ENCODE data around the gene HERC4. TPM values are rescaled to one million over a fixed set of nuclear protein-coding genes. Genes with fewer than 3 reads are reported as not detected.

HERC4 gene
- total and polyA plus RNA-seq, 7 experiments from 2014 or later, result 21.2 to 113 (median 71.6) TPM

DNA sequence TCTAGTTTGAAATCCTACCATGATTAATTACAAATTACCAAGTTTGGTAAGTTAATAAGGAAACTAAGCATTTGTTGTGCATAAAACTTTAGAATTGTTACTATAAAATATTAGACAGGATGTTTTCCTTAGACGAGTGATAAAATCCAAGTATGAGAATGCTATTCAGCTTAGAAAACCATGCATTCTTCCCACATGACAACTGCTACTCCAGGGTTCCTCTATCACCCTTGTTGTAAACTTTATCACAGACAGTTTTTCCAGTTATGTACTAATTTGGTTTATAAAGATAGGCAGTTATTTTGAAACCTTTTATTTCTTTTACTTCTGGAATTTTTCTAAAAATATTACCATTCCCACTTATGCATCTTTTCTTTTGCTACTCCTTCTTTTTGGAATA lies 138.7 kb downstream of the HERC4 start:
- Histone ChIP-seq H3K4me1 (ENCODE audit: control insufficient read depth in 2 of 2, insufficient read depth in 2 of 2, low read length in 2 of 2) (no peaks in the 10 kb centered on the region), H3K9me3 (ENCODE audit: control insufficient read depth in 2 of 3, low read length in 3 of 3) (no peaks in the 10 kb centered on the region), H3K27me3 (ENCODE audit: control insufficient read depth in 2 of 2, insufficient read depth in 2 of 2, low read length in 2 of 2) (no peaks in the 10 kb centered on the region), H3K27ac (ENCODE audit: low read depth, low read length) (no peak overlapping the region), H3K36me3 (ENCODE audit: control insufficient read depth in 2 of 3, insufficient read depth in 3 of 3, low read length in 3 of 3) (peaks cover 0 to 26% (median 4%) of the 10 kb centered on the region in 3 experiments), H3K4me3 (ENCODE audit: low read length) (no peak overlapping the region)
- intact Hi-C loops (cut with micrococcal nuclease), result no loop called here
- ChIA-PET CTCF (no interaction called here), POLR2A (no interaction called here)
- Mint-ChIP-seq H3K9me3 (no peaks in the 10 kb centered on the region), H3K27ac (no peak overlapping the region), H3K36me3 (peaks cover 7 to 43% (median 20%) of the 10 kb centered on the region in 5 donors), H3K4me1 (peaks cover 0 to 6% (median 0%) of the 10 kb centered on the region in 7 donors), H3K27me3 (no peaks in the 10 kb centered on the region), H3K4me3 (no peak overlapping the region)
- ATAC-seq, result no peak
- DNase-seq, result no peak

DNA sequence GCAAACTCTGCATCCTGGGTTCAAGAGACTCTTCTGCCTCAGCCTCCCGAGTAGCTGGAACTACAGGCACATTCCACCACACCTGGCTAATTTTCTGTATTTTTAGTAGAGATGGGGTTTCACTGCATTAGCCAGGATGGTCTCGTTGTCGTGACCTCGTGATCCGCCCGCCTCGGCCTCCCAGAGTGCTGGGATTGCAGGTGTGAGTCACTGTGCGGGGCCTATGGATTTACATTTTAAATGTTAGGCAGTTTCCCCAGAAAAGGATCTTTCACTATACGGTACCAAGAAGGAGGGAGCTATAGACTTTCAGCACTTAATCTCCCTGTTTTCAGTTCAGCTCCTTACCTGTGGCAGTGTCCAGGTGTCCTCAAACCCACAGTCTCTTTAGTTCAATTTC lies 139.9 kb downstream of the HERC4 start:
- DNase-seq (no peak), ATAC-seq (no peak)
- Mint-ChIP-seq H3K9me3 (no peaks in the 10 kb centered on the region), H3K36me3 (peaks cover 7 to 48% (median 20%) of the 10 kb centered on the region in 5 donors), H3K4me1 (peaks cover 0 to 6% (median 0%) of the 10 kb centered on the region in 7 donors), H3K27me3 (no peaks in the 10 kb centered on the region), H3K27ac (peak overlapping the region in 3 of 9 donors; percentile 43 to 62 (median 43)), H3K4me3 (no peak overlapping the region)
- H3K36me3 ChIP-seq (ENCODE audit: control insufficient read depth in 2 of 3, insufficient read depth in 3 of 3, low read length in 3 of 3), result peaks cover 0 to 36% (median 7%) of the 10 kb centered on the region in 3 experiments
- H3K9me3 ChIP-seq (ENCODE audit: control insufficient read depth in 2 of 3, low read length in 3 of 3), result no peaks in the 10 kb centered on the region
- H3K27me3 ChIP-seq (ENCODE audit: control insufficient read depth in 2 of 2, insufficient read depth in 2 of 2, low read length in 2 of 2), result no peaks in the 10 kb centered on the region
- ChIA-PET POLR2A (no interaction called here), CTCF (no interaction called here)
- intact Hi-C loops (cut with micrococcal nuclease), result no loop called here
- H3K4me1 ChIP-seq (ENCODE audit: control insufficient read depth in 2 of 2, insufficient read depth in 2 of 2, low read length in 2 of 2), result no peaks in the 10 kb centered on the region
- H3K4me3 ChIP-seq (ENCODE audit: low read length), result no peak overlapping the region
- H3K27ac ChIP-seq (ENCODE audit: low read depth, low read length), result no peak overlapping the region

DNA sequence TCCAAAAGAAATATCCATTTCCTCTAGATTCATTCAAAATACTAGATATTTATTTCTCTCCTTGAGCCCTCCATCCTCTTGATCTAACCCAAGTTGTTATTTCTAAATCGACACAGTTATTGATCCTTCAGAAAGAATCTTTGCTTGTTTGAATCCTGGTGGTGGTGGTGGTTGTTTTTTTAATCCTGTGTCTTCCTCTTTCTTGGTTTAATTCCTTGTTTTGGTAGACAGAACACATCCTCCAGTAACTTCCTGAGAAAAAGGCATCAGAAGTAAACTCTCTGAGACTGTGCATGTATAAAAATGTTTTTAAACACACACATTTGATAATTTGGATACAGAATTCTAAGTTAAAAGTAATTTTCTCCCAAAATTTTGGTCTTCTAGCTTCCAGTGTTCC lies 140.7 kb downstream of the HERC4 start:
- Mint-ChIP-seq H3K4me1 (peaks cover 0 to 6% (median 0%) of the 10 kb centered on the region in 7 donors), H3K27me3 (no peaks in the 10 kb centered on the region), H3K4me3 (no peak overlapping the region), H3K27ac (peak overlapping the region in 5 of 9 donors; percentile 6 to 65 (median 36)), H3K36me3 (peaks cover 7 to 47% (median 20%) of the 10 kb centered on the region in 5 donors), H3K9me3 (no peaks in the 10 kb centered on the region)
- no peak overlapping the region for H3K27ac ChIP-seq (ENCODE audit: low read depth, low read length)
- H3K36me3 ChIP-seq (ENCODE audit: control insufficient read depth in 2 of 3, insufficient read depth in 3 of 3, low read length in 3 of 3), result peaks cover 0 to 38% (median 7%) of the 10 kb centered on the region in 3 experiments
- DNase-seq (no peak), ATAC-seq (no peak)
- H3K9me3 ChIP-seq (ENCODE audit: control insufficient read depth in 2 of 3, low read length in 3 of 3), result no peaks in the 10 kb centered on the region
- ChIA-PET CTCF (no interaction called here), POLR2A (no interaction called here)
- no peak overlapping the region for H3K4me3 ChIP-seq (ENCODE audit: low read length)
- no peaks in the 10 kb centered on the region for H3K27me3 ChIP-seq (ENCODE audit: control insufficient read depth in 2 of 2, insufficient read depth in 2 of 2, low read length in 2 of 2)
- no peaks in the 10 kb centered on the region for H3K4me1 ChIP-seq (ENCODE audit: control insufficient read depth in 2 of 2, insufficient read depth in 2 of 2, low read length in 2 of 2)
- intact Hi-C loops (cut with micrococcal nuclease), result no loop called here

GRCh38 chr10:67933199-67933598 lies 141.9 kb downstream of the HERC4 start:
- H3K9me3 Mint-ChIP-seq, result no peaks in the 10 kb centered on the region
- H3K4me1 Mint-ChIP-seq, result peaks cover 0 to 6% (median 0%) of the 10 kb centered on the region in 7 donors
- H3K27me3 Mint-ChIP-seq, result no peaks in the 10 kb centered on the region
- POLR2A ChIA-PET, result no interaction called here
- no peaks in the 10 kb centered on the region for H3K27me3 ChIP-seq (ENCODE audit: control insufficient read depth in 2 of 2, insufficient read depth in 2 of 2, low read length in 2 of 2)
- H3K4me1 ChIP-seq (ENCODE audit: control insufficient read depth in 2 of 2, insufficient read depth in 2 of 2, low read length in 2 of 2), result no peaks in the 10 kb centered on the region
- ATAC-seq (no peak), DNase-seq (no peak)
- CTCF ChIA-PET, result no interaction called here
- no peaks in the 10 kb centered on the region for H3K9me3 ChIP-seq (ENCODE audit: control insufficient read depth in 2 of 3, low read length in 3 of 3)
- peak overlapping the region in 1 of 9 donors; percentile 65 for H3K27ac Mint-ChIP-seq
- H3K27ac ChIP-seq (ENCODE audit: low read depth, low read length), result no peak overlapping the region
- peaks cover 7 to 40% (median 20%) of the 10 kb centered on the region in 5 donors for H3K36me3 Mint-ChIP-seq
- H3K4me3 Mint-ChIP-seq, result no peak overlapping the region
- peaks cover 0 to 40% (median 3%) of the 10 kb centered on the region in 3 experiments for H3K36me3 ChIP-seq (ENCODE audit: control insufficient read depth in 2 of 3, insufficient read depth in 3 of 3, low read length in 3 of 3)
- H3K4me3 ChIP-seq (ENCODE audit: low read length), result no peak overlapping the region
- intact Hi-C loops (cut with micrococcal nuclease), result no loop called here

DNA sequence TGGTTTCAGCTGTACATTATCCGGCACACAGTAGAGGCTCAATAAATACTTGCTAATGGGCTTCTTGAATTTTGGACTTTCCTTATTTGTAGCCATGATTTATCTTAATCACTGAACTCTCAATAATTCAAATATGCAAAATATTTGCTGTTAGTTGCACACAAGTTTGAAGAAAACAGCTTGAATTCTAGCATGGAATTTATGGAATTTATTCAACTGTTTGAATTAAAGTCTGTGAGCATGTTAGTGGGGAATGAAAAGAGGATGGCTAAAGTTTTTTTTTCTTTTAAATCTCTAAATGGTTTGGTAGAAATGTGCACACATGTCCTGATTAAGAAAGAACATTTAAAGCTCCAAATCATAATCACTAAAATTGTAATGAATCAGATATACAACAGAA lies 148.1 kb downstream of the HERC4 start:
- ChIA-PET CTCF (no interaction called here), POLR2A (interaction anchor here (1.0 kb wide), 1 partner anchor 44 kb away, joined by 4 read pairs; no protein-coding TSS in a partner anchor)
- intact Hi-C loops (cut with micrococcal nuclease), result no loop called here
- Mint-ChIP-seq H3K36me3 (peaks cover 0 to 33% (median 15%) of the 10 kb centered on the region in 5 donors), H3K27me3 (no peaks in the 10 kb centered on the region), H3K27ac (peak overlapping the region in 3 of 9 donors; percentile 33 to 73 (median 44)), H3K4me1 (no peaks in the 10 kb centered on the region), H3K9me3 (no peaks in the 10 kb centered on the region), H3K4me3 (no peak overlapping the region)
- DNase-seq (no peak), ATAC-seq (no peak)
- Histone ChIP-seq H3K9me3 (ENCODE audit: control insufficient read depth in 2 of 3, low read length in 3 of 3) (no peaks in the 10 kb centered on the region), H3K27ac (ENCODE audit: low read depth, low read length) (no peak overlapping the region), H3K36me3 (ENCODE audit: control insufficient read depth in 2 of 3, insufficient read depth in 3 of 3, low read length in 3 of 3) (peaks cover 3 to 46% (median 7%) of the 10 kb centered on the region in 3 experiments), H3K4me1 (ENCODE audit: control insufficient read depth in 2 of 2, insufficient read depth in 2 of 2, low read length in 2 of 2) (no peaks in the 10 kb centered on the region), H3K4me3 (ENCODE audit: low read length) (no peak overlapping the region), H3K27me3 (ENCODE audit: control insufficient read depth in 2 of 2, insufficient read depth in 2 of 2, low read length in 2 of 2) (no peaks in the 10 kb centered on the region)

DNA sequence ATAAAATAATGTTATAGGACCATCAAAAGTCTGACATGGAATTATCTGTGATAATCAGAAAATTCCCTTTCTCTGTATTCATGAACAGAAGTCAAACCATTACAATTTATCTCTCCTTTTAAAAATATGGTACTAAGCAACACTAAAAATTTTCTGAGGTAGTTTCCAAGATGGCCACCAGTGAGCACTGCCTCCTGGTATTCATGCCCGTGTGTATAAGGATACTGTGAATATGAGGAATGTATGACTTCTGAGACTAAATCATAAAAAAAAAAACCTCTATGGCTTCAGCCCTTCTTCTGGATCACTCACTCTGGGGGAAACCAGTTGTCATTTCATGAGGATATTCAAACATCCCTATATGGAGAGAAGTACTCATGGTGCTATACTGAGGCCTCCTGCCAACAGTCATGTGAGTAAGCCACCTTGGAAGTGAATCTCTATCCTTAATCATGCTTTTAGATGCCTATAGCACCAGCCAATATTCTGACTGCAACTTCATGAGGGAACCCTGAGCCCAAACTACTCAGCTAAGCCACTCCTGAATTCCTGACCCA lies 149.6 kb downstream of the HERC4 start:
- Mint-ChIP-seq H3K36me3 (peaks cover 0 to 27% (median 15%) of the 10 kb centered on the region in 5 donors), H3K27ac (no peak overlapping the region)
- H3K4me3 ChIP-seq (ENCODE audit: low read length), result no peak overlapping the region

GRCh38 chr10:67924136-67924535 lies 150.9 kb downstream of the HERC4 start:
- Histone ChIP-seq H3K27ac (ENCODE audit: low read depth, low read length) (no peak overlapping the region), H3K27me3 (ENCODE audit: control insufficient read depth in 2 of 2, insufficient read depth in 2 of 2, low read length in 2 of 2) (no peaks in the 10 kb centered on the region), H3K4me1 (ENCODE audit: control insufficient read depth in 2 of 2, insufficient read depth in 2 of 2, low read length in 2 of 2) (no peaks in the 10 kb centered on the region), H3K9me3 (ENCODE audit: control insufficient read depth in 2 of 3, low read length in 3 of 3) (no peaks in the 10 kb centered on the region), H3K4me3 (ENCODE audit: low read length) (no peak overlapping the region), H3K36me3 (ENCODE audit: control insufficient read depth in 2 of 3, insufficient read depth in 3 of 3, low read length in 3 of 3) (peaks cover 0 to 29% (median 7%) of the 10 kb centered on the region in 3 experiments)
- H3K4me3 Mint-ChIP-seq, result no peak overlapping the region
- peak overlapping the region in 1 of 9 donors; percentile 24 for H3K27ac Mint-ChIP-seq
- ATAC-seq, result no peak
- POLR2A ChIA-PET, result no interaction called here
- CTCF ChIA-PET, result no interaction called here
- peaks cover 0 to 34% (median 15%) of the 10 kb centered on the region in 5 donors for H3K36me3 Mint-ChIP-seq
- no peaks in the 10 kb centered on the region for H3K27me3 Mint-ChIP-seq
- intact Hi-C loops (cut with micrococcal nuclease), result no loop called here
- H3K9me3 Mint-ChIP-seq, result no peaks in the 10 kb centered on the region
- H3K4me1 Mint-ChIP-seq, result no peaks in the 10 kb centered on the region
- DNase-seq, result no peak

More for the DNA sequence above, 149.6 kb downstream of the HERC4 start:
- DNase-seq (no peak), ATAC-seq (no peak)
- Mint-ChIP-seq H3K4me1 (no peaks in the 10 kb centered on the region), H3K27me3 (no peaks in the 10 kb centered on the region), H3K4me3 (no peak overlapping the region), H3K9me3 (no peaks in the 10 kb centered on the region)
- Histone ChIP-seq H3K27ac (ENCODE audit: low read depth, low read length) (no peak overlapping the region), H3K36me3 (ENCODE audit: control insufficient read depth in 2 of 3, insufficient read depth in 3 of 3, low read length in 3 of 3) (peaks cover 0 to 33% (median 7%) of the 10 kb centered on the region in 3 experiments), H3K9me3 (ENCODE audit: control insufficient read depth in 2 of 3, low read length in 3 of 3) (no peaks in the 10 kb centered on the region), H3K4me1 (ENCODE audit: control insufficient read depth in 2 of 2, insufficient read depth in 2 of 2, low read length in 2 of 2) (no peaks in the 10 kb centered on the region), H3K27me3 (ENCODE audit: control insufficient read depth in 2 of 2, insufficient read depth in 2 of 2, low read length in 2 of 2) (no peaks in the 10 kb centered on the region)
- POLR2A ChIA-PET, result no interaction called here
- CTCF ChIA-PET, result no interaction called here
- intact Hi-C loops (cut with micrococcal nuclease), result no loop called here
